Naive thymus-derived CD4-positive, alpha-beta T cell (primary cell): Measurements from ENCODE around the gene SNX25. TPM values are rescaled to one million over a fixed set of nuclear protein-coding genes. Genes with fewer than 3 reads are reported as not detected.
"Not testable (repeated sequence)": the region's sequence is repeated elsewhere in the genome, so short reads cannot be mapped to it uniquely, and the experiment has no call there.

Experiments used
- ATAC-seq: fragments of 150-1000 bp; cut with Tn5 transposase; 2 replicates; pipeline ENCODE4 v1.10.0; 2021; ENCODE audit warnings: mild to moderate bottlenecking, moderate library complexity
- CTCF ChIA-PET: fragments of 350-600 bp; sonication (Branson Sonifier 250); formaldehyde crosslinking; loops from one replicate; lab custom pipeline; 2021; ENCODE audit warnings: antibody characterized with exemption; lab: Charles Lee
- POLR2A ChIA-PET: fragments of 350-600 bp; sonication (Branson Sonifier 250); formaldehyde crosslinking; loops from one replicate; lab custom pipeline; 2021; ENCODE audit warnings: antibody characterized with exemption, inconsistent platforms; lab: Charles Lee
- DNase-seq, 9 donors: peaks; one replicate each; pipeline versions ENCODE4 v3.0.0 to v3.0.0-alpha.2; 2020 to 2022; ENCODE audit warnings: mixed read lengths in 1 of 9
- H3K27ac ChIP-seq: one replicate; pipeline ENCODE4 v1.7.0; 2013; ENCODE audit warnings: mild to moderate bottlenecking, low read depth, low read length, moderate library complexity
- H3K27me3 ChIP-seq, 2 donors: one replicate each; pipeline ENCODE4 v1.7.0; 2013; ENCODE audit warnings: low read length in 2 of 2, mild to moderate bottlenecking in 2 of 2, moderate library complexity in 2 of 2; ENCODE audit not compliant: control insufficient read depth in 2 of 2, insufficient read depth in 2 of 2
- H3K36me3 ChIP-seq, 3 experiments: 1 replicate in 2 of 3; 2 replicates in 1 of 3; pipeline ENCODE4 v1.7.0; 2013; ENCODE audit warnings: low read length in 3 of 3, mild to moderate bottlenecking in 3 of 3, moderate library complexity in 1 of 3; ENCODE audit not compliant: insufficient read depth in 3 of 3, control insufficient read depth in 2 of 3
- H3K4me1 ChIP-seq, 2 donors: one replicate each; pipeline ENCODE4 v1.7.0; 2013; ENCODE audit warnings: low read length in 2 of 2, mild to moderate bottlenecking in 2 of 2, moderate library complexity in 1 of 2; ENCODE audit not compliant: control insufficient read depth in 2 of 2, insufficient read depth in 2 of 2
- H3K4me3 ChIP-seq: 2 replicates; pipeline ENCODE4 v1.7.0; 2013; ENCODE audit warnings: mild to moderate bottlenecking, low read length
- H3K9me3 ChIP-seq, 3 experiments: 1 replicate in 2 of 3; 2 replicates in 1 of 3; pipeline ENCODE4 v1.7.0; 2013; ENCODE audit warnings: low read length in 3 of 3; ENCODE audit not compliant: control insufficient read depth in 2 of 3
- H3K27ac Mint-ChIP-seq, 9 donors: one replicate each; pipeline ENCODE4 v1.8.0; 2020 to 2022; ENCODE audit warnings: mixed read lengths in 9 of 9, mild to moderate bottlenecking in 8 of 9, moderate library complexity in 5 of 9, inconsistent platforms in 2 of 9
- H3K27me3 Mint-ChIP-seq, 5 donors: one replicate each; pipeline ENCODE4 v1.8.0; 2021 to 2022; ENCODE audit warnings: mixed read lengths in 5 of 5, mild to moderate bottlenecking in 1 of 5
- H3K36me3 Mint-ChIP-seq, 5 donors: one replicate each; pipeline ENCODE4 v1.8.0; 2020 to 2022; ENCODE audit warnings: mixed read lengths in 5 of 5, mild to moderate bottlenecking in 3 of 5, inconsistent platforms in 1 of 5
- H3K4me1 Mint-ChIP-seq, 7 donors: one replicate each; pipeline ENCODE4 v1.8.0; 2020 to 2022; ENCODE audit warnings: mixed read lengths in 7 of 7, mild to moderate bottlenecking in 3 of 7, inconsistent platforms in 1 of 7
- H3K4me3 Mint-ChIP-seq, 10 donors: one replicate each; pipeline ENCODE4 v1.8.0; 2020 to 2022; ENCODE audit warnings: mild to moderate bottlenecking in 10 of 10, mixed read lengths in 10 of 10, moderate library complexity in 6 of 10, inconsistent platforms in 2 of 10
- H3K9me3 Mint-ChIP-seq, 11 donors: one replicate each; pipeline ENCODE4 v1.8.0; 2020 to 2022; ENCODE audit warnings: mixed read lengths in 11 of 11, mild to moderate bottlenecking in 4 of 11, inconsistent platforms in 1 of 11, moderate library complexity in 1 of 11
- intact Hi-C, 2 donors: fragments of 100-400 bp; cut with micrococcal nuclease; formaldehyde crosslinking; loops; one replicate each; pipeline ENCODE4 v1.15.1; 2023
- polyA plus RNA-seq, 2 donors: library from polyadenylated mRNA; unstranded; fragments of 300-500 nt; fragmentation: Illumina TruSeq; gene quantifications; one replicate each; pipeline ENCODE4 v1.2.3, GENCODE V29; 2021
- total RNA-seq, 6 experiments: library from RNA in 5 of 6; stranded (reverse) in 5 of 6; gene quantifications; 1 replicate in 5 of 6; 2 replicates in 1 of 6; pipeline ENCODE4 v1.2.3 and lab custom pipeline; 2021 to 2026

The SNX25 gene
- total and polyA plus RNA-seq, 7 experiments from 2014 or later: 3.9 to 18.9 (median 9.8) TPM

GRCh38 chr4:185240486-185240885, 31.1 kb downstream of the SNX25 start:
- Mint-ChIP-seq H3K36me3 (peaks cover 0 to 16% (median 10%) of the 10 kb centered on the region in 5 donors), H3K4me1 (peaks cover 0 to 11% (median 4%) of the 10 kb centered on the region in 7 donors)
- H3K27ac Mint-ChIP-seq, DNase-seq, H3K4me1 ChIP-seq, H3K9me3 Mint-ChIP-seq, H3K27ac ChIP-seq, H3K9me3 ChIP-seq, intact Hi-C loops, H3K4me3 Mint-ChIP-seq, H3K27me3 ChIP-seq, CTCF ChIA-PET, H3K27me3 Mint-ChIP-seq, H3K36me3 ChIP-seq, ATAC-seq, POLR2A ChIA-PET, H3K4me3 ChIP-seq: not testable (repeated sequence)

- Histone ChIP-seq H3K27ac (no peak overlapping the region), H3K27me3 (no peaks in the 10 kb centered on the region), H3K9me3 (no peaks in the 10 kb centered on the region), H3K4me1 (no peaks in the 10 kb centered on the region), H3K36me3 (no peaks in the 10 kb centered on the region), H3K4me3 (no peak overlapping the region)
- Mint-ChIP-seq H3K27me3 (no peaks in the 10 kb centered on the region), H3K36me3 (peaks cover 0 to 14% (median 12%) of the 10 kb centered on the region in 5 donors), H3K27ac (peak overlapping the region in 1 of 9 donors; percentile 67), H3K4me3 (no peak overlapping the region), H3K9me3 (peaks cover 0 to 9% (median 0%) of the 10 kb centered on the region in 11 donors), H3K4me1 (peaks cover 0 to 10% (median 4%) of the 10 kb centered on the region in 7 donors)
- ATAC-seq (no peak), DNase-seq (no peak)
- ChIA-PET POLR2A (interaction anchor here (1.2 kb wide), 1 partner anchor 10 kb away, joined by 3 read pairs; no protein-coding TSS in a partner anchor), CTCF (no interaction called here)
- intact Hi-C loops: no loop called here
Measured at GRCh38 chr4:185242749-185243533, 33.5 kb downstream of the SNX25 start.

- DNase-seq: no peak
- POLR2A ChIA-PET: no interaction called here
- ATAC-seq: no peak
- intact Hi-C loops: no loop called here
- Mint-ChIP-seq H3K36me3 (peaks cover 0 to 11% (median 6%) of the 10 kb centered on the region in 5 donors), H3K27me3 (no peaks in the 10 kb centered on the region), H3K4me1 (peaks cover 0 to 5% (median 4%) of the 10 kb centered on the region in 7 donors), H3K27ac (peak overlapping the region in 1 of 9 donors; percentile 67), H3K9me3 (peaks cover 0 to 3% (median 0%) of the 10 kb centered on the region in 11 donors), H3K4me3 (no peak overlapping the region)
- H3K4me1 ChIP-seq: no peaks in the 10 kb centered on the region
- no peaks in the 10 kb centered on the region for H3K9me3 ChIP-seq
- CTCF ChIA-PET: no interaction called here
- H3K36me3 ChIP-seq: no peaks in the 10 kb centered on the region
- no peaks in the 10 kb centered on the region for H3K27me3 ChIP-seq
- no peak overlapping the region for H3K27ac ChIP-seq
- H3K4me3 ChIP-seq: no peak overlapping the region
Measured at GRCh38 chr4:185243879-185244278, 34.5 kb downstream of the SNX25 start.

- H3K27ac ChIP-seq: no peak overlapping the region
- peaks cover 0 to 5% (median 4%) of the 10 kb centered on the region in 7 donors for H3K4me1 Mint-ChIP-seq
- no peak overlapping the region for H3K4me3 ChIP-seq
- H3K27me3 Mint-ChIP-seq: no peaks in the 10 kb centered on the region
- no peak for ATAC-seq
- CTCF ChIA-PET: no interaction called here
- intact Hi-C loops: no loop called here
- POLR2A ChIA-PET: no interaction called here
- H3K4me3 Mint-ChIP-seq: no peak overlapping the region
- H3K9me3 ChIP-seq: no peaks in the 10 kb centered on the region
- H3K36me3 ChIP-seq: no peaks in the 10 kb centered on the region
- no peaks in the 10 kb centered on the region for H3K27me3 ChIP-seq
- no peak for DNase-seq
- peaks cover 0 to 12% (median 6%) of the 10 kb centered on the region in 5 donors for H3K36me3 Mint-ChIP-seq
- no peak overlapping the region for H3K27ac Mint-ChIP-seq
- H3K9me3 Mint-ChIP-seq: no peaks in the 10 kb centered on the region
- no peaks in the 10 kb centered on the region for H3K4me1 ChIP-seq
Measured at GRCh38 chr4:185244763-185245162, 35.4 kb downstream of the SNX25 start.

DNA sequence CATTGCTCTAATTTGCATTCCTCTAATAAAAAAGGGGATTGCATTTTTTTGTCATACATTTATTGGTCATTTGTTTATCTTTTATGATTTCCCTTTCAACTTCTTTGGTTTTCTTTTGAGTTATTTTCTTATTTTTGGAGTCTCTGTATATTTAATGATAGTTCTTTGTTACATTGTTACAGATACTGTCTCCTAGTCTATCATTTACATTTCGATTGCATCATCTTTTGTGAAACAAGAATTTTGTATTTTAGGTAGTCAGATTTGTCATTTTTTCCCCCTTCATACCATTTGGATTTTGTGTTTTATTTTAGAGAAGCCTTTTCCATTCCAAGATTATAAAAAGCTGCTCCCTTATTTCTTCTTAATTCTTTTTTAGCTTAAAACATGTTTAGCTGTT, 37.1 kb downstream of the SNX25 start:
- Mint-ChIP-seq H3K27ac (no peak overlapping the region), H3K4me3 (no peak overlapping the region), H3K4me1 (peaks cover 4 to 15% (median 9%) of the 10 kb centered on the region in 7 donors), H3K36me3 (peaks cover 0 to 20% (median 6%) of the 10 kb centered on the region in 5 donors), H3K9me3 (no peaks in the 10 kb centered on the region), H3K27me3 (no peaks in the 10 kb centered on the region)
- no peaks in the 10 kb centered on the region for H3K27me3 ChIP-seq
- H3K4me3 ChIP-seq: no peak overlapping the region
- H3K36me3 ChIP-seq: no peaks in the 10 kb centered on the region
- ATAC-seq (no peak), DNase-seq (no peak)
- CTCF ChIA-PET: no interaction called here
- no peak overlapping the region for H3K27ac ChIP-seq
- POLR2A ChIA-PET: interaction anchor here (0.8 to 1.1 kb wide), 2 partner anchors 16 to 103 kb away, joined by 3 to 6 read pairs; no protein-coding TSS in a partner anchor
- no peaks in the 10 kb centered on the region for H3K9me3 ChIP-seq
- peaks cover 0 to 2% of the 10 kb centered on the region in 2 donors for H3K4me1 ChIP-seq
- intact Hi-C loops: no loop called here

- CTCF ChIA-PET: no interaction called here
- no peak overlapping the region for H3K4me3 Mint-ChIP-seq
Measured at GRCh38 chr4:185247151-185247550, 37.8 kb downstream of the SNX25 start.

More at GRCh38 chr4:185247151-185247550, 37.8 kb downstream of the SNX25 start:
- Histone ChIP-seq H3K4me1 (peaks cover 0 to 9% of the 10 kb centered on the region in 2 donors), H3K27ac (no peak overlapping the region), H3K27me3 (no peaks in the 10 kb centered on the region), H3K9me3 (no peaks in the 10 kb centered on the region), H3K4me3 (no peak overlapping the region), H3K36me3 (no peaks in the 10 kb centered on the region)
- POLR2A ChIA-PET: interaction anchor here (0.6 to 1.1 kb wide), 2 partner anchors 15 to 27 kb away, joined by 3 to 6 read pairs; no protein-coding TSS in a partner anchor
- intact Hi-C loops: no loop called here
- ATAC-seq (no peak), DNase-seq (no peak)
- peaks cover 0 to 20% (median 6%) of the 10 kb centered on the region in 5 donors for H3K36me3 Mint-ChIP-seq
- peaks cover 7 to 22% (median 15%) of the 10 kb centered on the region in 7 donors for H3K4me1 Mint-ChIP-seq
- H3K27me3 Mint-ChIP-seq: no peaks in the 10 kb centered on the region
- H3K9me3 Mint-ChIP-seq: no peaks in the 10 kb centered on the region
- H3K27ac Mint-ChIP-seq: no peak overlapping the region
